IMR-90 (cell line): ENCODE results near the gene SLC25A21.

Experiments used
- BHLHE40 ChIP-seq: fragments of 150-350 bp; IDR thresholded peaks from 2 replicates; pipeline ENCODE4 v1.6.1; 2016; ENCODE audit warnings: mild to moderate bottlenecking, low read depth, low read length
- CHD1 ChIP-seq: IDR thresholded peaks from 2 replicates; pipeline ENCODE4 v1.6.1; 2012; ENCODE audit warnings: low read depth, low read length, improper control_type of control experiment
- CTCF ChIP-seq: conservative IDR thresholded peaks from 2 replicates; pipeline ENCODE4 v1.5.1; 2012; ENCODE audit warnings: mild to moderate bottlenecking, low read depth, low read length, improper control_type of control experiment
- NFE2L2 ChIP-seq: fragments of 150-350 bp; IDR thresholded peaks from 2 replicates; pipeline ENCODE4 v1.6.1; 2016; ENCODE audit warnings: low read depth, mild to moderate bottlenecking, low read length
- POLR2A ChIP-seq: IDR thresholded peaks from 2 replicates; pipeline ENCODE4 v1.6.1; 2012; ENCODE audit warnings: mild to moderate bottlenecking, low read depth, low read length
- RAD21 ChIP-seq: IDR thresholded peaks from 2 replicates; pipeline ENCODE4 v1.6.1; 2012; ENCODE audit warnings: low read length, improper control_type of control experiment

GRCh38 chr14:37202265-37202664 lies 29.9 kb upstream of the SLC25A21 start:
- TF ChIP-seq CTCF (no peak), POLR2A (no peak), BHLHE40 (no peak), RAD21 (no peak), CHD1 (no peak), NFE2L2 (no peak)
